Keratinocyte (primary cell): ENCODE data around the gene EXOC6B. TPM values are rescaled to one million over a fixed set of nuclear protein-coding genes. Genes with fewer than 3 reads are reported as not detected.

Experiments
- DNase-seq: peaks from one replicate; pipeline ENCODE4 v3.0.0-alpha.2; 2011; ENCODE audit warnings: low read depth, missing footprints, low spot score
- FAIRE-seq: peaks from 2 replicates; lab custom pipeline; 2011; peaks lifted over from hg19 to GRCh38; lab: Jason Lieb, UNC
- H2AFZ ChIP-seq: 2 replicates; pipeline ENCODE4 v1.6.0; 2012; ENCODE audit warnings: low read length, control low read depth, inconsistent platforms; ENCODE audit not compliant: control insufficient read depth
- H3K27ac ChIP-seq: 2 replicates; pipeline ENCODE4 v1.5.1; 2011; ENCODE audit warnings: low read length; ENCODE audit not compliant: control insufficient read depth, insufficient read depth
- H3K27me3 ChIP-seq: 3 replicates; pipeline ENCODE4 v1.6.0; 2011; ENCODE audit warnings: low read length; ENCODE audit not compliant: control insufficient read depth, insufficient read depth; ENCODE audit errors: extremely low read depth
- H3K36me3 ChIP-seq, 2 experiments: 2 replicates in 1 of 2; 3 replicates in 1 of 2; pipeline ENCODE4 v1.5.1; 2011; ENCODE audit warnings: low read length in 2 of 2, mild to moderate bottlenecking in 1 of 2; ENCODE audit not compliant: control insufficient read depth in 2 of 2, insufficient read depth in 2 of 2; ENCODE audit errors: extremely low read depth in 1 of 2
- H3K4me1 ChIP-seq: 3 replicates; pipeline ENCODE4 v1.5.1; 2011; ENCODE audit warnings: low read length; ENCODE audit not compliant: control insufficient read depth, insufficient read depth; ENCODE audit errors: extremely low read depth
- H3K4me2 ChIP-seq: 3 replicates; pipeline ENCODE4 v1.6.0; 2011; ENCODE audit warnings: low read depth, low read length; ENCODE audit not compliant: control insufficient read depth, insufficient read depth; ENCODE audit errors: extremely low read depth
- H3K4me3 ChIP-seq, 3 experiments: fragments of 200-600 bp in 1 of 3; sonication (generic) in 1 of 3; 2 replicates in 2 of 3; 3 replicates in 1 of 3; pipeline ENCODE4 v1.5.1; 2011 to 2016; ENCODE audit warnings: low read length in 3 of 3, mild to moderate bottlenecking in 3 of 3, control low read depth in 2 of 3, inconsistent platforms in 1 of 3, low read depth in 1 of 3, mixed read lengths in 1 of 3, mixed run types in 1 of 3, moderate library complexity in 1 of 3; ENCODE audit not compliant: control insufficient read depth in 2 of 3, insufficient read depth in 2 of 3; ENCODE audit errors: extremely low read depth in 1 of 3
- H3K79me2 ChIP-seq: 2 replicates; pipeline ENCODE4 v1.6.0; 2012; ENCODE audit warnings: low read length; ENCODE audit not compliant: control insufficient read depth, insufficient read depth
- H3K9ac ChIP-seq: 3 replicates; pipeline ENCODE4 v1.6.0; 2011; ENCODE audit warnings: low read length; ENCODE audit not compliant: control insufficient read depth, insufficient read depth; ENCODE audit errors: extremely low read depth
- H3K9me1 ChIP-seq: 3 replicates; pipeline ENCODE4 v1.6.0; 2011; ENCODE audit warnings: low read length; ENCODE audit not compliant: control insufficient read depth, insufficient read depth; ENCODE audit errors: extremely low read depth
- H3K9me3 ChIP-seq: 2 replicates; pipeline ENCODE4 v1.5.1; 2012; ENCODE audit warnings: low read depth, low read length; ENCODE audit not compliant: control insufficient read depth
- H4K20me1 ChIP-seq: 3 replicates; pipeline ENCODE4 v1.6.0; 2011; ENCODE audit warnings: low read length; ENCODE audit not compliant: control insufficient read depth, insufficient read depth; ENCODE audit errors: extremely low read depth
- EZH2 ChIP-seq: IDR thresholded peaks from one replicate; pipeline ENCODE4 v1.6.1; 2012; ENCODE audit warnings: inconsistent platforms, mild to moderate bottlenecking, low read length, moderate library complexity
- dilution Hi-C: fragments of 300-500 bp; cut with MboI; formaldehyde crosslinking; loops from one replicate; pipeline ENCODE4 v1.7.0; 2020; ENCODE audit warnings: low sequenced_read_pairs; ENCODE audit not compliant: extremely low pct_ligation_motif_present
- polyA plus RNA-seq, 5 experiments: library from polyadenylated mRNA; depleted of rRNA in 3 of 5; stranded (reverse) in 3 of 5; stranded (forward) in 1 of 5; unstranded in 1 of 5; fragments of >200 nt; gene quantifications; 1 replicate in 1 of 5; 2 replicates in 3 of 5; 3 replicates in 1 of 5; pipeline versions ENCODE4 v1.2.1 to v1.2.3, GENCODE V29; 2011 to 2012; ENCODE audit warnings: missing spikeins in 2 of 5, low read depth in 1 of 5, low replicate concordance in 1 of 5
- TF ChIP-seq, protein P1 (sequence below), 3 experiments: IDR thresholded peaks in 1 of 3; conservative IDR thresholded peaks in 1 of 3; optimal IDR thresholded peaks in 1 of 3; 2 replicates in 2 of 3; 3 replicates in 1 of 3; pipeline versions ENCODE3 to v1.5.1; 2011; ENCODE audit warnings: low read length in 3 of 3, mild to moderate bottlenecking in 3 of 3, moderate library complexity in 2 of 3, control low read depth in 1 of 3, inconsistent platforms in 1 of 3; ENCODE audit not compliant: insufficient read depth in 2 of 3; ENCODE audit errors: extremely low read depth in 1 of 3

EXOC6B gene
- polyA plus RNA-seq, 1 donor (not counting 4 experiments of a cell fraction or from before 2014, with no cell fraction given) = 37.3 TPM

- no peaks in the 10 kb centered on the region for H3K79me2 ChIP-seq
- H3K36me3 ChIP-seq = no peaks in the 10 kb centered on the region
- TF ChIP-seq EZH2 = no peak
- TF ChIP-seq, protein P1, sequence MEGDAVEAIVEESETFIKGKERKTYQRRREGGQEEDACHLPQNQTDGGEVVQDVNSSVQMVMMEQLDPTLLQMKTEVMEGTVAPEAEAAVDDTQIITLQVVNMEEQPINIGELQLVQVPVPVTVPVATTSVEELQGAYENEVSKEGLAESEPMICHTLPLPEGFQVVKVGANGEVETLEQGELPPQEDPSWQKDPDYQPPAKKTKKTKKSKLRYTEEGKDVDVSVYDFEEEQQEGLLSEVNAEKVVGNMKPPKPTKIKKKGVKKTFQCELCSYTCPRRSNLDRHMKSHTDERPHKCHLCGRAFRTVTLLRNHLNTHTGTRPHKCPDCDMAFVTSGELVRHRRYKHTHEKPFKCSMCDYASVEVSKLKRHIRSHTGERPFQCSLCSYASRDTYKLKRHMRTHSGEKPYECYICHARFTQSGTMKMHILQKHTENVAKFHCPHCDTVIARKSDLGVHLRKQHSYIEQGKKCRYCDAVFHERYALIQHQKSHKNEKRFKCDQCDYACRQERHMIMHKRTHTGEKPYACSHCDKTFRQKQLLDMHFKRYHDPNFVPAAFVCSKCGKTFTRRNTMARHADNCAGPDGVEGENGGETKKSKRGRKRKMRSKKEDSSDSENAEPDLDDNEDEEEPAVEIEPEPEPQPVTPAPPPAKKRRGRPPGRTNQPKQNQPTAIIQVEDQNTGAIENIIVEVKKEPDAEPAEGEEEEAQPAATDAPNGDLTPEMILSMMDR (optimal IDR thresholded peaks at IDR 0.05 in 1 of 3, IDR thresholded peaks at IDR 0.05 in 1 of 3, conservative IDR thresholded peaks at IDR 0.05 in 1 of 3; ENCODE audit: extremely low read depth in 1 of 3, insufficient read depth in 2 of 3, low read length in 3 of 3) = no peak
- H3K9me1 ChIP-seq = no peaks in the 10 kb centered on the region
- H3K27ac ChIP-seq = no peak overlapping the region
- H4K20me1 ChIP-seq = no peaks in the 10 kb centered on the region
- no peak overlapping the region for H3K4me2 ChIP-seq
- H3K4me3 ChIP-seq = no peak overlapping the region
- H3K27me3 ChIP-seq = no peaks in the 10 kb centered on the region
- no peak overlapping the region for H2AFZ ChIP-seq
- H3K4me1 ChIP-seq = no peaks in the 10 kb centered on the region
- no peak overlapping the region for H3K9ac ChIP-seq
- FAIRE-seq (no peak), DNase-seq (no peak)
- H3K9me3 ChIP-seq = no peaks in the 10 kb centered on the region
- dilution Hi-C loops = no loop called here
Observed at GRCh38 chr2:72835403-72835802, 9.6 kb upstream of the EXOC6B start.

DNA sequence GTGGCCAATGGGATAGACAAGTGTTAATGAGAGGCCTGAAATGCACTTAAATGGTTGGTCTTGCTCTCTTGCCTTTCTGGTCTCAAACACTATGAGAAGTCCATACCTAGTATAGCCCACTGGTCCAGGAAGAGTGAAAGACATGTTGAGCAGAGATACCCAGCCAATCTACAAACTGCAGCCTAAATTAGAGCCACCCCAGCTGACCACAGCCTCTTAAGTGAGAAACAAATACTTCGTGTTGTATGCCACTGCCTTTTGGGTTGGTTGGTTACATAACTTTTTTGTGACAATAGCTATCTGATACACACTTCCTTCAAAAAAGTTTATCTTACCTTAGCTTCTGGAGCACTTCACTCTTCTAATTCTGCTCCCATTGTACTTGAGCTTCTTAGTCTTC is 8.8 kb upstream of the EXOC6B start:
- no peaks in the 10 kb centered on the region for H3K36me3 ChIP-seq
- H3K79me2 ChIP-seq = no peaks in the 10 kb centered on the region
- TF ChIP-seq, protein P1 (optimal IDR thresholded peaks at IDR 0.05 in 1 of 3, IDR thresholded peaks at IDR 0.05 in 1 of 3, conservative IDR thresholded peaks at IDR 0.05 in 1 of 3; ENCODE audit: extremely low read depth in 1 of 3, insufficient read depth in 2 of 3, low read length in 3 of 3) = no peak
- no peak for TF ChIP-seq EZH2
- no peak for DNase-seq
- no peaks in the 10 kb centered on the region for H3K9me3 ChIP-seq
- H3K9ac ChIP-seq = no peak overlapping the region
- dilution Hi-C loops = no loop called here
- H3K4me2 ChIP-seq = no peak overlapping the region
- no peak overlapping the region for H3K27ac ChIP-seq
- no peak for FAIRE-seq
- no peaks in the 10 kb centered on the region for H3K9me1 ChIP-seq
- no peak overlapping the region for H3K4me3 ChIP-seq
- H4K20me1 ChIP-seq = no peaks in the 10 kb centered on the region
- no peak overlapping the region for H2AFZ ChIP-seq
- no peaks in the 10 kb centered on the region for H3K27me3 ChIP-seq
- H3K4me1 ChIP-seq = no peaks in the 10 kb centered on the region
